ENCODE measurements around the gene OLFML2A.

The OLFML2A gene

GRCh38 chr9:124805186-124805585, 28.3 kb downstream of the OLFML2A start:
- no CpG with 5 or more reads among the region's 4 CpGs for WGBS (ENCODE audit: extremely low coverage, insufficient coverage, insufficient read length)
- DNase-seq, result no peak
- peaks cover 19 to 22% of the 10 kb centered on the region in 2 experiments for H3K4me1 ChIP-seq (ENCODE audit: control insufficient read depth in 1 of 2, insufficient read depth in 2 of 2, low read length in 2 of 2)
- peaks cover 26% of the 10 kb centered on the region for H3K79me1 ChIP-seq (ENCODE audit: low read length)
- H2BK12ac ChIP-seq (ENCODE audit: low read length), result no peak overlapping the region
- H4K8ac ChIP-seq (ENCODE audit: low read depth, low read length), result no peak overlapping the region
- H3K23ac ChIP-seq (ENCODE audit: low read length), result no peak overlapping the region
- no peak overlapping the region for H2AK5ac ChIP-seq (ENCODE audit: low read length)
- H3K4me3 ChIP-seq (ENCODE audit: low read depth, low read length), result no peak overlapping the region
- no peak overlapping the region for H3K9ac ChIP-seq (ENCODE audit: low read length)
- no peak overlapping the region for H3K27ac ChIP-seq (ENCODE audit: low read depth, low read length)
- H2AFZ ChIP-seq (ENCODE audit: insufficient read depth, low read length, poor library complexity), result no peak overlapping the region
- peaks cover 9% of the 10 kb centered on the region for H3K79me2 ChIP-seq (ENCODE audit: control insufficient read depth, insufficient read depth, low read length, poor library complexity)
- no peak overlapping the region for H3K4ac ChIP-seq (ENCODE audit: low read depth, low read length)
- H3K4me2 ChIP-seq (ENCODE audit: low read length), result no peak overlapping the region
- peak overlapping the region; percentile 14 for H4K91ac ChIP-seq (ENCODE audit: low read depth, low read length)
- no peak overlapping the region for H3K14ac ChIP-seq (ENCODE audit: low read length)
- no peak overlapping the region for H3K18ac ChIP-seq (ENCODE audit: low read length)
- H2BK120ac ChIP-seq (ENCODE audit: insufficient read depth, low read length, poor library complexity), result no peak overlapping the region
- H3K9me3 ChIP-seq (ENCODE audit: insufficient read depth, low read depth, low read length), result peaks cover 3% of the 10 kb centered on the region
- H4K12ac ChIP-seq (ENCODE audit: low read depth, low read length), result no peak overlapping the region
- H3K36me3 ChIP-seq (ENCODE audit: control insufficient read depth in 1 of 2, insufficient read depth in 2 of 2, low read length in 2 of 2), result peaks cover 37 to 44% of the 10 kb centered on the region in 2 experiments
- no peaks in the 10 kb centered on the region for H3K27me3 ChIP-seq (ENCODE audit: insufficient read depth, low read length)
- H2BK5ac ChIP-seq (ENCODE audit: low read depth, low read length, poor library complexity), result no peak overlapping the region

DNA sequence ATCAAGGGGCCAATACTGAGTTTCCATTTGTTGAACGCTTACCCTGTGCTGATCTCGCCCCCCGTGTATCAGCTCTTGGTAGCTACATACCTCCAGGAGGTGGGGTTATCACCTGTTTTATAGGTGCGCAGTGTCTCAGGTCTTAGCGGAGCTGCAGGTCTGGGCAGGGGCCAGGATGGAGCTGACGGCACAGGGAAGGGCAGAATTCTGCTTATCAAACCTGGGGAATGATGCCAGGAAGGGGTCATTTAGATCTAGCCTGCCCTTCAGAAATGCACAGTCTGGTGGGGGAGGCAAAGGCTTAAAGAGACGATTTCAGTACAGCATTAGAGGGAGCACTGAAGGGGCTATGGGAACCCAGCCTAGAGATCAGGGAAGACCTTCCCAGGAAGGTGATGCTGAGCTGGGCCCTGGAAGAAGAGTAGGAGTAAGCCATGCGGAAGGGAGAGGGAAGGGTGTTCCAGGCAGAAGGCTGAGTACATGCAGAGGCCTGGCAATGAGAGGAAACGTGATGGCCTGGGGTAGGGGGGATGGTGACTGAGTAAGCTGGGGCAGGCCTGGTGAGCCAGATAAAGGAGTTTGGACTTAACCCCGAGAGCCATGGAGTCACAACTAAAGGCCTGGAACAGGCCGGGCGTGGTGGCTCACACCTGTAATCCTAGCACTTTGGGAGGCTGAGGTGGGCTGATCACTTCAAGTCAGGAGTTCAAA, 31.5 kb downstream of the OLFML2A start:
- no peak for DNase-seq
- Histone ChIP-seq H3K4me2 (ENCODE audit: low read length) (no peak overlapping the region), H4K91ac (ENCODE audit: low read depth, low read length) (peak overlapping the region; percentile 91), H3K4me3 (ENCODE audit: low read depth, low read length) (no peak overlapping the region), H2BK120ac (ENCODE audit: insufficient read depth, low read length, poor library complexity) (peak overlapping the region; percentile 69), H3K27ac (ENCODE audit: low read depth, low read length) (peak overlapping the region; percentile 86), H2BK12ac (ENCODE audit: low read length) (peak overlapping the region; percentile 81), H3K14ac (ENCODE audit: low read length) (peak overlapping the region; percentile 62), H3K36me3 (ENCODE audit: control insufficient read depth in 1 of 2, insufficient read depth in 2 of 2, low read length in 2 of 2) (peaks cover 22 to 25% of the 10 kb centered on the region in 2 experiments), H2BK5ac (ENCODE audit: low read depth, low read length, poor library complexity) (peak overlapping the region; percentile 67), H2AK5ac (ENCODE audit: low read length) (peak overlapping the region; percentile 99), H3K9ac (ENCODE audit: low read length) (no peak overlapping the region), H2AFZ (ENCODE audit: insufficient read depth, low read length, poor library complexity) (no peak overlapping the region), H3K4ac (ENCODE audit: low read depth, low read length) (peak overlapping the region; percentile 13), H3K23ac (ENCODE audit: low read length) (no peak overlapping the region), H3K18ac (ENCODE audit: low read length) (peak overlapping the region; percentile 36), H4K12ac (ENCODE audit: low read depth, low read length) (peak overlapping the region; percentile 71), H4K8ac (ENCODE audit: low read depth, low read length) (peak overlapping the region; percentile 32), H3K79me2 (ENCODE audit: control insufficient read depth, insufficient read depth, low read length, poor library complexity) (peaks cover 23% of the 10 kb centered on the region), H3K27me3 (ENCODE audit: insufficient read depth, low read length) (no peaks in the 10 kb centered on the region), H3K9me3 (ENCODE audit: insufficient read depth, low read depth, low read length) (peaks cover 4% of the 10 kb centered on the region), H3K4me1 (ENCODE audit: control insufficient read depth in 1 of 2, insufficient read depth in 2 of 2, low read length in 2 of 2) (peaks cover 35 to 46% of the 10 kb centered on the region in 2 experiments), H3K79me1 (ENCODE audit: low read length) (peaks cover 51% of the 10 kb centered on the region)
- no CpG with 5 or more reads among the region's 12 CpGs for WGBS (ENCODE audit: extremely low coverage, insufficient coverage, insufficient read length)

DNA sequence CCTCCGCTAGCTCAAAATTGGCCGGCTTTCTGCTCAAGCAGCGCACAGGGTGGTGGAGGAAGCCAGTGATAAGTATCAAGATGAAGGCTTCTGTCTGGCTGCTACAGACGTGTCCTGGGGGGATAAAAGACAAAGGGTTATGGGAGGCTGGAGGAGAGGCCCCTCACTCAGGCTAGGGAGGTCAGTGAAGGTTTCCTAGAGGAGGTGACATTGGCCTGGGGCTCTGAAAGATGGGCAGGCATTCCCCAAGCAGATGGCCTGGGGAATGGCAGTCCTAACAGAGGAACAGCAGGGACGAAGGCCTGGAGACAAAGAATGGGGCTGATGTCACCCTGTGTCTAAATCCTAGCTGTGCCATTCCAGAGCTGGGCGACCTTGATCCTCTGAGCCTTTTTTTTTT, 32.3 kb downstream of the OLFML2A start:
- Histone ChIP-seq H4K8ac (ENCODE audit: low read depth, low read length) (no peak overlapping the region), H3K4me2 (ENCODE audit: low read length) (no peak overlapping the region), H3K18ac (ENCODE audit: low read length) (no peak overlapping the region), H3K4me1 (ENCODE audit: control insufficient read depth in 1 of 2, insufficient read depth in 2 of 2, low read length in 2 of 2) (peaks cover 41 to 54% of the 10 kb centered on the region in 2 experiments), H2BK5ac (ENCODE audit: low read depth, low read length, poor library complexity) (peak overlapping the region; percentile 84), H3K27ac (ENCODE audit: low read depth, low read length) (peak overlapping the region; percentile 96), H4K91ac (ENCODE audit: low read depth, low read length) (peak overlapping the region; percentile 92), H2AK5ac (ENCODE audit: low read length) (peak overlapping the region; percentile 3), H3K9me3 (ENCODE audit: insufficient read depth, low read depth, low read length) (peaks cover 4% of the 10 kb centered on the region), H3K23ac (ENCODE audit: low read length) (no peak overlapping the region), H4K12ac (ENCODE audit: low read depth, low read length) (no peak overlapping the region), H3K79me1 (ENCODE audit: low read length) (peaks cover 59% of the 10 kb centered on the region), H3K36me3 (ENCODE audit: control insufficient read depth in 1 of 2, insufficient read depth in 2 of 2, low read length in 2 of 2) (peaks cover 17 to 24% of the 10 kb centered on the region in 2 experiments), H2BK120ac (ENCODE audit: insufficient read depth, low read length, poor library complexity) (peak overlapping the region; percentile 79), H3K79me2 (ENCODE audit: control insufficient read depth, insufficient read depth, low read length, poor library complexity) (peaks cover 23% of the 10 kb centered on the region), H3K4ac (ENCODE audit: low read depth, low read length) (peak overlapping the region; percentile 37), H3K4me3 (ENCODE audit: low read depth, low read length) (no peak overlapping the region), H3K14ac (ENCODE audit: low read length) (peak overlapping the region; percentile 75), H3K9ac (ENCODE audit: low read length) (no peak overlapping the region), H3K27me3 (ENCODE audit: insufficient read depth, low read length) (no peaks in the 10 kb centered on the region), H2AFZ (ENCODE audit: insufficient read depth, low read length, poor library complexity) (no peak overlapping the region), H2BK12ac (ENCODE audit: low read length) (no peak overlapping the region)
- WGBS (ENCODE audit: extremely low coverage, insufficient coverage, insufficient read length), result no CpG with 5 or more reads among the region's 6 CpGs
- no peak for DNase-seq

DNA sequence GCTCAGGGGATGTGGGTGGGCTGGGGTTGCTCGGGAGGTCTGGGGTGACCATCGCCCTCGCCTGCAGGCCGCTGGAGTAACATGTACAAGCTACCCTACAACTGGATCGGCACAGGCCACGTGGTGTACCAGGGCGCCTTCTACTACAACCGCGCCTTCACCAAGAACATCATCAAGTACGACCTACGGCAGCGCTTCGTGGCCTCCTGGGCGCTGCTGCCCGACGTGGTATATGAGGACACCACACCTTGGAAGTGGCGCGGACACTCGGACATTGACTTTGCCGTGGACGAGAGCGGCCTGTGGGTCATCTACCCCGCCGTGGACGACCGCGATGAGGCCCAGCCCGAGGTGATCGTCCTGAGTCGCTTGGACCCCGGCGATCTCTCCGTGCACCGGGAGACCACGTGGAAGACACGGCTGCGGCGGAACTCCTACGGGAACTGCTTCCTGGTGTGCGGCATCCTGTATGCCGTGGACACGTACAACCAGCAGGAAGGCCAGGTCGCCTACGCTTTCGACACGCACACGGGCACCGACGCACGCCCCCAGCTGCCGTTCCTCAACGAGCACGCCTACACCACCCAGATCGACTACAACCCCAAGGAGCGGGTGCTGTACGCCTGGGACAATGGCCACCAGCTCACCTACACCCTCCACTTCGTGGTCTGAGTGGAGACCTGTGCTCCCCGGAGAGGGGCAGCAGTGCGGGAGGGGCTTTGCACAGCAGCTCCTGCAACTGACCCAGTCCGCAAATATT, 33.0 kb downstream of the OLFML2A start:
- Histone ChIP-seq H3K4me1 (ENCODE audit: control insufficient read depth in 1 of 2, insufficient read depth in 2 of 2, low read length in 2 of 2) (peaks cover 41 to 55% of the 10 kb centered on the region in 2 experiments), H3K9ac (ENCODE audit: low read length) (peak overlapping the region; percentile 20), H3K4me2 (ENCODE audit: low read length) (no peak overlapping the region), H2BK5ac (ENCODE audit: low read depth, low read length, poor library complexity) (peak overlapping the region; percentile 84), H3K4me3 (ENCODE audit: low read depth, low read length) (no peak overlapping the region), H3K23ac (ENCODE audit: low read length) (no peak overlapping the region), H2BK120ac (ENCODE audit: insufficient read depth, low read length, poor library complexity) (peak overlapping the region; percentile 79), H3K4ac (ENCODE audit: low read depth, low read length) (peak overlapping the region; percentile 37), H2AFZ (ENCODE audit: insufficient read depth, low read length, poor library complexity) (peak overlapping the region; percentile 9), H4K8ac (ENCODE audit: low read depth, low read length) (peak overlapping the region; percentile 78), H3K79me1 (ENCODE audit: low read length) (peaks cover 61% of the 10 kb centered on the region), H3K27me3 (ENCODE audit: insufficient read depth, low read length) (no peaks in the 10 kb centered on the region), H3K36me3 (ENCODE audit: control insufficient read depth in 1 of 2, insufficient read depth in 2 of 2, low read length in 2 of 2) (peaks cover 15 to 21% of the 10 kb centered on the region in 2 experiments), H2AK5ac (ENCODE audit: low read length) (peak overlapping the region; percentile 95), H3K27ac (ENCODE audit: low read depth, low read length) (peak overlapping the region; percentile 96), H3K14ac (ENCODE audit: low read length) (peak overlapping the region; percentile 75), H3K9me3 (ENCODE audit: insufficient read depth, low read depth, low read length) (peaks cover 4% of the 10 kb centered on the region), H3K79me2 (ENCODE audit: control insufficient read depth, insufficient read depth, low read length, poor library complexity) (peaks cover 23% of the 10 kb centered on the region), H4K12ac (ENCODE audit: low read depth, low read length) (peak overlapping the region; percentile 44), H3K18ac (ENCODE audit: low read length) (peak overlapping the region; percentile 71), H2BK12ac (ENCODE audit: low read length) (peak overlapping the region; percentile 93), H4K91ac (ENCODE audit: low read depth, low read length) (peak overlapping the region; percentile 92)
- WGBS (ENCODE audit: extremely low coverage, insufficient coverage, insufficient read length), result no CpG with 5 or more reads among the region's 60 CpGs
- no peak for DNase-seq
